A549 (cell line): ENCODE measurements around the gene TMEM158. TPM values are rescaled to one million over a fixed set of nuclear protein-coding genes. Genes with fewer than 3 reads are reported as not detected.

ENCODE experiments used
- ATAC-seq, 2 experiments: fragments of 200-7000 bp in 1 of 2; fragments of >200 bp in 1 of 2; cut with Nextera tagmentation in 1 of 2; cut with Tn5 transposase in 1 of 2; 3 replicates each; pipeline versions ENCODE4 v1.8.0 to v1.9.1; 2018 to 2020; ENCODE audit warnings: mild to moderate bottlenecking in 1 of 2, moderate library complexity in 1 of 2
- CTCF ChIA-PET: fragments of 300-600 bp; sonication (Branson Sonifier 250); formaldehyde crosslinking; extraction: SDS; loops from one replicate; lab custom pipeline; 2021; ENCODE audit warnings: antibody characterized with exemption, inconsistent platforms; lab: Yijun Ruan, JAX
- POLR2A ChIA-PET: fragments of 350-600 bp; formaldehyde crosslinking; extraction: SDS; loops from one replicate; lab custom pipeline; 2021; ENCODE audit warnings: antibody characterized with exemption, inconsistent platforms; lab: Yijun Ruan, JAX
- DNase-seq, 2 experiments: peaks; one replicate each; pipeline versions ENCODE4 v3.0.0 to v3.0.0-alpha.2; 2011 to 2016; ENCODE audit warnings: low read depth in 1 of 2, low spot score in 1 of 2
- FAIRE-seq: peaks from 2 replicates; lab custom pipeline; 2011; peaks lifted over from hg19 to GRCh38; lab: Jason Lieb, UNC
- H3K27ac ChIP-seq, 2 experiments: fragments of >200 bp; sonication (Bioruptor Twin); formaldehyde crosslinking; 3 replicates each; pipeline ENCODE4 v1.5.1; 2016 to 2017
- H3K4me1 ChIP-seq: fragments of >200 bp; sonication (Bioruptor Twin); formaldehyde crosslinking; 3 replicates; pipeline ENCODE4 v1.6.1; 2016
- H3K4me2 ChIP-seq: fragments of >200 bp; sonication (Bioruptor Twin); formaldehyde crosslinking; 3 replicates; pipeline ENCODE4 v1.6.1; 2016
- H3K4me3 ChIP-seq: fragments of >200 bp; sonication (Bioruptor Twin); formaldehyde crosslinking; 3 replicates; pipeline ENCODE4 v1.5.1; 2016
- H3K9me3 ChIP-seq: fragments of >200 bp; sonication (Bioruptor Twin); formaldehyde crosslinking; 3 replicates; pipeline ENCODE4 v1.6.1; 2016
- ATOH8 ChIP-seq: fragments of 250-450 bp; sonication (Bioruptor Pico); IDR thresholded peaks from 2 replicates; pipeline ENCODE4 v1.5.0; 2020; ENCODE audit warnings: low read depth, mild to moderate bottlenecking, moderate library complexity
- CBX2 ChIP-seq: fragments of 200-600 bp; sonication (generic); IDR thresholded peaks from 2 replicates; pipeline ENCODE4 v1.6.1; 2016; ENCODE audit warnings: low read depth, mild to moderate bottlenecking, borderline replicate concordance
- CHD4 ChIP-seq: fragments of 200-600 bp; sonication (generic); IDR thresholded peaks from 2 replicates; pipeline ENCODE4 v1.6.1; 2016; ENCODE audit warnings: antibody characterized with exemption, mild to moderate bottlenecking, borderline replicate concordance
- CTCF ChIP-seq: fragments of >200 bp; sonication (Bioruptor Twin); formaldehyde crosslinking; IDR thresholded peaks from 3 replicates; pipeline ENCODE4 v1.5.1; 2016
- E2F6 ChIP-seq: IDR thresholded peaks from 2 replicates; pipeline ENCODE4 v1.6.1; 2012; ENCODE audit warnings: low read depth, borderline replicate concordance
- EHF ChIP-seq: fragments of 250-450 bp; sonication (Bioruptor Pico); IDR thresholded peaks from 2 replicates; pipeline ENCODE4 v1.5.0; 2020; ENCODE audit warnings: mild to moderate bottlenecking
- ELK1 ChIP-seq: fragments of 150-350 bp; IDR thresholded peaks from 2 replicates; pipeline ENCODE4 v1.6.1; 2014; ENCODE audit warnings: low read depth, mild to moderate bottlenecking, low read length
- ESRRA ChIP-seq: fragments of 150-350 bp; IDR thresholded peaks from 2 replicates; pipeline ENCODE4 v1.6.1; 2014; ENCODE audit warnings: mild to moderate bottlenecking, low read length, borderline replicate concordance
- FOSB ChIP-seq: fragments of 250-450 bp; sonication (Bioruptor Pico); IDR thresholded peaks from 2 replicates; pipeline ENCODE4 v1.5.0; 2020; ENCODE audit warnings: mild to moderate bottlenecking, moderate library complexity
- GATA3 ChIP-seq: IDR thresholded peaks from 2 replicates; pipeline ENCODE4 v1.6.1; 2012; ENCODE audit warnings: borderline replicate concordance
- HES2 ChIP-seq: fragments of >200 bp; sonication (Bioruptor Twin); formaldehyde crosslinking; IDR thresholded peaks from 2 replicates; pipeline ENCODE4 v1.6.1; 2016
- HMGXB4 ChIP-seq: fragments of 250-450 bp; sonication (Bioruptor Pico); IDR thresholded peaks from 2 replicates; pipeline ENCODE4 v1.5.0; 2021; ENCODE audit warnings: mild to moderate bottlenecking, moderate library complexity, borderline replicate concordance
- HOXA7 ChIP-seq: fragments of 250-450 bp; sonication (Bioruptor Pico); IDR thresholded peaks from 2 replicates; pipeline ENCODE4 v1.5.0; 2020; ENCODE audit warnings: mild to moderate bottlenecking, moderate library complexity
- JUN ChIP-seq, 2 experiments: fragments of >200 bp; sonication (Bioruptor Twin); formaldehyde crosslinking; IDR thresholded peaks; 2 replicates in 1 of 2; 3 replicates in 1 of 2; pipeline ENCODE4 v1.6.1; 2016 to 2017
- KDM1A ChIP-seq: fragments of 200-600 bp; sonication (generic); IDR thresholded peaks from 2 replicates; pipeline ENCODE4 v1.6.1; 2016; ENCODE audit warnings: low read depth, mild to moderate bottlenecking
- KDM5A ChIP-seq: fragments of 200-600 bp; sonication (generic); IDR thresholded peaks from 2 replicates; pipeline ENCODE4 v1.6.1; 2016; ENCODE audit warnings: antibody characterized with exemption, mild to moderate bottlenecking
- MAX ChIP-seq: IDR thresholded peaks from 2 replicates; pipeline ENCODE4 v1.6.1; 2012
- PHF8 ChIP-seq: fragments of 200-600 bp; sonication (generic); IDR thresholded peaks from 2 replicates; pipeline ENCODE4 v1.6.1; 2016; ENCODE audit warnings: low read depth, mild to moderate bottlenecking, antibody characterized with exemption, moderate library complexity, borderline replicate concordance
- POLR2AphosphoS2 ChIP-seq: conservative IDR thresholded peaks from 2 replicates; pipeline ENCODE4 v1.6.1; 2012; ENCODE audit warnings: low read length, improper control_type of control experiment, inconsistent platforms
- RAD21 ChIP-seq, 2 experiments: fragments of >200 bp in 1 of 2; sonication (Bioruptor Twin) in 1 of 2; formaldehyde crosslinking in 1 of 2; IDR thresholded peaks in 1 of 2; conservative IDR thresholded peaks in 1 of 2; 2 replicates in 1 of 2; 3 replicates in 1 of 2; pipeline ENCODE4 v1.6.1; 2012 to 2018; ENCODE audit warnings: inconsistent platforms in 1 of 2
- RARB ChIP-seq: fragments of 250-450 bp; sonication (Bioruptor Pico); IDR thresholded peaks from 2 replicates; pipeline ENCODE4 v1.8.0; 2021; ENCODE audit warnings: mild to moderate bottlenecking, moderate library complexity
- RNF2 ChIP-seq: fragments of 200-600 bp; sonication (generic); IDR thresholded peaks from 2 replicates; pipeline ENCODE4 v1.6.1; 2016; ENCODE audit warnings: low read depth, mild to moderate bottlenecking, antibody characterized with exemption, moderate library complexity, borderline replicate concordance
- SMC3 ChIP-seq: fragments of >200 bp; sonication (Bioruptor Twin); formaldehyde crosslinking; IDR thresholded peaks from 3 replicates; pipeline ENCODE4 v1.6.1; 2018; ENCODE audit warnings: inconsistent platforms
- SREBF2 ChIP-seq: fragments of 450-650 bp; IDR thresholded peaks from 2 replicates; pipeline ENCODE4 v1.6.1; 2014; ENCODE audit warnings: mild to moderate bottlenecking, moderate library complexity
- TFCP2L1 ChIP-seq: fragments of 250-450 bp; sonication (Bioruptor Pico); IDR thresholded peaks from 2 replicates; pipeline ENCODE4 v1.5.0; 2021; ENCODE audit warnings: mild to moderate bottlenecking
- TP53 ChIP-seq: fragments of 250-450 bp; sonication (Bioruptor Pico); IDR thresholded peaks from 2 replicates; pipeline ENCODE4 v1.5.0; 2021; ENCODE audit warnings: mild to moderate bottlenecking, moderate library complexity
- ZNF302 ChIP-seq: fragments of 250-450 bp; sonication (Bioruptor Pico); IDR thresholded peaks from 2 replicates; pipeline ENCODE4 v1.9.0; 2021; ENCODE audit warnings: inconsistent platforms, mild to moderate bottlenecking, moderate library complexity
- ZSCAN20 ChIP-seq: fragments of 250-450 bp; sonication (Bioruptor Pico); IDR thresholded peaks from 2 replicates; pipeline ENCODE4 v1.8.0; 2022; ENCODE audit warnings: mild to moderate bottlenecking, moderate library complexity
- WGBS: methylation state at CpG from one replicate; pipeline ENCODE4 v1.1.6; 2017; ENCODE audit errors: missing lambda C conversion rate; 5-methylcytosine and 5-hydroxymethylcytosine counted together
- polyA plus RNA-seq, 4 experiments: library from polyadenylated mRNA; depleted of rRNA in 3 of 4; stranded (reverse); fragments of >200 nt; fragmentation: RNase III in 1 of 4; extraction: RNeasy Plus Mini Kit Qiagen cat#74134 plus additional on column Dnase treatment in 1 of 4; gene quantifications; 2 replicates in 3 of 4; 3 replicates in 1 of 4; pipeline ENCODE4 v1.2.3, GENCODE V29; 2011 to 2017

The TMEM158 gene
- polyA plus RNA-seq, 2 of the 4 experiments (the other 2 are of a cell fraction): 1.8 to 3.4 TPM

- H3K9me3 ChIP-seq: no peaks in the 10 kb centered on the region
- no peak overlapping the region for H3K4me3 ChIP-seq
- FAIRE-seq (no peak), DNase-seq (no peak), ATAC-seq (no peak)
- no peak overlapping the region for H3K4me2 ChIP-seq
- 100% methylated on average over 1 of the region's 1 CpG for WGBS
- no peak for TF ChIP-seq TFCP2L1 (CRISPR knock-in tag)
- TF ChIP-seq HES2: no peak
- TF ChIP-seq PHF8: no peak
- no peak for TF ChIP-seq ZNF302
- no peak for TF ChIP-seq JUN (IDR thresholded peaks at IDR 0.05)
- no peak for TF ChIP-seq RNF2
- no peak for TF ChIP-seq E2F6
- TF ChIP-seq ATOH8 (CRISPR knock-in tag): no peak
- no peak for TF ChIP-seq SMC3
- TF ChIP-seq KDM5A: no peak
- TF ChIP-seq KDM1A: no peak
- no peak for TF ChIP-seq CHD4
- no peak for TF ChIP-seq TP53
- TF ChIP-seq ELK1: no peak
- no peak for TF ChIP-seq SREBF2
- no peak for TF ChIP-seq CBX2
- ChIA-PET CTCF (interaction anchor here (0.6 to 2.6 kb wide), 4 partner anchors 9 to 194 kb away, joined by 3 to 9 read pairs (median 4); no protein-coding TSS in a partner anchor), POLR2A (no interaction called here)
- H3K27ac ChIP-seq: no peak overlapping the region
- H3K4me1 ChIP-seq: no peaks in the 10 kb centered on the region
These were observed 8.2 kb upstream of the TMEM158 start for GRCh38 chr3:45234250-45234649.

GRCh38 chr3:45232521-45232920, 6.4 kb upstream of the TMEM158 start:
- CTCF ChIA-PET: interaction anchor here (2.6 kb wide), 1 partner anchor 22 kb away, joined by 9 read pairs; no protein-coding TSS in a partner anchor
- POLR2A ChIA-PET: no interaction called here
- Histone ChIP-seq H3K4me3 (no peak overlapping the region), H3K4me1 (no peaks in the 10 kb centered on the region), H3K27ac (no peak overlapping the region), H3K4me2 (no peak overlapping the region), H3K9me3 (no peaks in the 10 kb centered on the region)
- no peak for DNase-seq
- TF ChIP-seq FOSB (CRISPR knock-in tag) (no peak), SREBF2 (no peak), ESRRA (no peak), EHF (CRISPR knock-in tag) (no peak), MAX (no peak), ZSCAN20 (CRISPR knock-in tag) (no peak), POLR2AphosphoS2 (no peak), CTCF (no peak), HMGXB4 (CRISPR knock-in tag) (no peak), RARB (CRISPR knock-in tag) (no peak), HES2 (no peak), TFCP2L1 (CRISPR knock-in tag) (no peak), RNF2 (no peak), RAD21 (conservative IDR thresholded peaks at IDR 0.05 in 1 of 2, IDR thresholded peaks at IDR 0.05 in 1 of 2) (no peak), HOXA7 (CRISPR knock-in tag) (no peak), GATA3 (no peak)
- no peak for ATAC-seq
- FAIRE-seq: no peak
